ENCODE measurements around the gene ERMARD. TPM values are rescaled to one million over a fixed set of nuclear protein-coding genes. Genes with fewer than 3 reads are reported as not detected.

ERMARD gene
- total and polyA plus RNA-seq, 2 donors (not counting 1 experiment from before 2014, with no cell fraction given), result 22.0 to 32.5 TPM

GRCh38 chr6:169729961-169730360 lies 21.5 kb upstream of the ERMARD start:
- no peak overlapping the region for H2AFZ ChIP-seq (ENCODE audit: low read length)
- DNase-seq (ENCODE audit: low read depth in 2 of 2), result no peak
- no peaks in the 10 kb centered on the region for H3K9me3 ChIP-seq (ENCODE audit: control insufficient read depth, insufficient read depth, low read depth, low read length)
- H3K79me2 ChIP-seq (ENCODE audit: control insufficient read depth, insufficient read depth, low read length), result no peaks in the 10 kb centered on the region
- no peak overlapping the region for H3K4me2 ChIP-seq (ENCODE audit: extremely low read depth, insufficient read depth, low read length)
- no peak overlapping the region for H3K9ac ChIP-seq (ENCODE audit: insufficient read depth, low read length)
- no peak overlapping the region for H3K4me3 ChIP-seq (replicated peaks in 1 of 4; ENCODE audit: control extremely low read depth in 1 of 4, insufficient read depth in 1 of 4, low read depth in 3 of 4, low read length in 4 of 4)
- H4K20me1 ChIP-seq (ENCODE audit: control insufficient read depth, extremely low read depth, insufficient read depth, low read length), result no peaks in the 10 kb centered on the region
- H3K27ac ChIP-seq (ENCODE audit: insufficient read depth, low read length), result no peak overlapping the region
- H3K4me1 ChIP-seq (ENCODE audit: control insufficient read depth, extremely low read depth, insufficient read depth, low read length), result peaks cover 2% of the 10 kb centered on the region
- H3K36me3 ChIP-seq (ENCODE audit: control insufficient read depth, insufficient read depth, low read length), result no peaks in the 10 kb centered on the region
- TF ChIP-seq EZH2 (IDR thresholded peaks at IDR 0.05; ENCODE audit: low read length, missing control alignments) (no peak), CTCF (conservative IDR thresholded peaks at IDR 0.05 in 1 of 2, IDR thresholded peaks at IDR 0.05 in 1 of 2; ENCODE audit: low read depth in 1 of 2, low read length in 2 of 2) (no peak)
- no peaks in the 10 kb centered on the region for H3K27me3 ChIP-seq (ENCODE audit: control insufficient read depth, insufficient read depth, low read length)

- H3K9me3 ChIP-seq (ENCODE audit: control insufficient read depth, insufficient read depth, low read depth, low read length), result no peaks in the 10 kb centered on the region
- H3K36me3 ChIP-seq (ENCODE audit: control insufficient read depth, insufficient read depth, low read length), result no peaks in the 10 kb centered on the region
- no peak for TF ChIP-seq EZH2 (IDR thresholded peaks at IDR 0.05; ENCODE audit: low read length, missing control alignments)
- no peak for TF ChIP-seq CTCF (conservative IDR thresholded peaks at IDR 0.05 in 1 of 2, IDR thresholded peaks at IDR 0.05 in 1 of 2; ENCODE audit: low read depth in 1 of 2, low read length in 2 of 2)
- no peak overlapping the region for H3K4me2 ChIP-seq (ENCODE audit: extremely low read depth, insufficient read depth, low read length)
- no peaks in the 10 kb centered on the region for H3K27me3 ChIP-seq (ENCODE audit: control insufficient read depth, insufficient read depth, low read length)
- H3K4me3 ChIP-seq (replicated peaks in 1 of 4; ENCODE audit: control extremely low read depth in 1 of 4, insufficient read depth in 1 of 4, low read depth in 3 of 4, low read length in 4 of 4), result no peak overlapping the region
- peak in 1 of 2 donors; percentile 20 for DNase-seq (ENCODE audit: low read depth in 2 of 2)
- no peaks in the 10 kb centered on the region for H4K20me1 ChIP-seq (ENCODE audit: control insufficient read depth, extremely low read depth, insufficient read depth, low read length)
- H3K79me2 ChIP-seq (ENCODE audit: control insufficient read depth, insufficient read depth, low read length), result no peaks in the 10 kb centered on the region
- H3K27ac ChIP-seq (ENCODE audit: insufficient read depth, low read length), result no peak overlapping the region
- no peak overlapping the region for H3K9ac ChIP-seq (ENCODE audit: insufficient read depth, low read length)
- no peaks in the 10 kb centered on the region for H3K4me1 ChIP-seq (ENCODE audit: control insufficient read depth, extremely low read depth, insufficient read depth, low read length)
- no peak overlapping the region for H2AFZ ChIP-seq (ENCODE audit: low read length)
Measured at GRCh38 chr6:169738204-169738975, 13.0 kb upstream of the ERMARD start.

GRCh38 chr6:169738976-169739529 lies 12.4 kb upstream of the ERMARD start:
- H3K4me3 ChIP-seq (replicated peaks in 1 of 4; ENCODE audit: control extremely low read depth in 1 of 4, insufficient read depth in 1 of 4, low read depth in 3 of 4, low read length in 4 of 4), result no peak overlapping the region
- no peaks in the 10 kb centered on the region for H3K4me1 ChIP-seq (ENCODE audit: control insufficient read depth, extremely low read depth, insufficient read depth, low read length)
- no peak overlapping the region for H3K4me2 ChIP-seq (ENCODE audit: extremely low read depth, insufficient read depth, low read length)
- H3K36me3 ChIP-seq (ENCODE audit: control insufficient read depth, insufficient read depth, low read length), result no peaks in the 10 kb centered on the region
- no peaks in the 10 kb centered on the region for H3K9me3 ChIP-seq (ENCODE audit: control insufficient read depth, insufficient read depth, low read depth, low read length)
- no peak for DNase-seq (ENCODE audit: low read depth in 2 of 2)
- H3K27me3 ChIP-seq (ENCODE audit: control insufficient read depth, insufficient read depth, low read length), result no peaks in the 10 kb centered on the region
- TF ChIP-seq EZH2 (IDR thresholded peaks at IDR 0.05; ENCODE audit: low read length, missing control alignments), result no peak
- no peak for TF ChIP-seq CTCF (conservative IDR thresholded peaks at IDR 0.05 in 1 of 2, IDR thresholded peaks at IDR 0.05 in 1 of 2; ENCODE audit: low read depth in 1 of 2, low read length in 2 of 2)
- H3K79me2 ChIP-seq (ENCODE audit: control insufficient read depth, insufficient read depth, low read length), result no peaks in the 10 kb centered on the region
- H2AFZ ChIP-seq (ENCODE audit: low read length), result no peak overlapping the region
- H3K27ac ChIP-seq (ENCODE audit: insufficient read depth, low read length), result no peak overlapping the region
- H3K9ac ChIP-seq (ENCODE audit: insufficient read depth, low read length), result no peak overlapping the region
- no peaks in the 10 kb centered on the region for H4K20me1 ChIP-seq (ENCODE audit: control insufficient read depth, extremely low read depth, insufficient read depth, low read length)
